HCT116 (cell line): ENCODE results near the gene SIK1. TPM values are rescaled to one million over a fixed set of nuclear protein-coding genes. Genes with fewer than 3 reads are reported as not detected.

Experiments
- ATAC-seq: fragments of 200-7000 bp; cut with Tn5 transposase; 2 replicates; pipeline ENCODE4 v1.9.1; 2020; ENCODE audit warnings: mild to moderate bottlenecking, moderate library complexity
- BruUV-seq: library from RNA; stranded (reverse); fragments of 400-500 nt; replicated peaks from 2 replicates; lab custom pipeline; 2021; lab: Mats Ljungman, UMichigan
- CTCF ChIA-PET: fragments of 300-600 bp; sonication (Branson Sonifier 250); formaldehyde crosslinking; loops from one replicate; lab custom pipeline; 2021; ENCODE audit warnings: antibody characterized with exemption; lab: Charles Lee
- POLR2A ChIA-PET: fragments of 300-600, 350-600 bp; sonication (Branson Sonifier 250); formaldehyde crosslinking; loops from one replicate; lab custom pipeline; 2021; ENCODE audit warnings: antibody characterized with exemption; lab: Charles Lee
- RAD21 ChIA-PET, 2 experiments: fragments of 300-600 bp; sonication (Branson Sonifier 250); formaldehyde crosslinking; loops; one replicate each; lab custom pipeline; 2023; ENCODE audit warnings: low total read pairs in 2 of 2; ENCODE audit not compliant: uncharacterized antibody in 2 of 2, unreplicated experiment in 2 of 2, low non-redundant PET in 1 of 2; lab: Charles Lee
- DNase-seq: peaks from one replicate; pipeline ENCODE4 v3.0.0-alpha.2; 2010; ENCODE audit warnings: low read depth, low spot score
- H2AFZ ChIP-seq: fragments of 200-600 bp; shearing (Covaris generic), sonication (generic); 2 replicates; pipeline ENCODE4 v1.6.1; 2017; ENCODE audit warnings: low read depth, mixed run types, mixed read lengths, antibody characterized with exemption, low read length; ENCODE audit not compliant: poor library complexity, severe bottlenecking
- H3K27ac ChIP-seq: 2 replicates; pipeline ENCODE4 v1.5.1; 2012; ENCODE audit warnings: low read depth, low read length
- H3K27me3 ChIP-seq: fragments of 200-600 bp; sonication (generic); 2 replicates; pipeline ENCODE4 v1.6.1; 2016; ENCODE audit warnings: mixed run types, low read length, mixed read lengths; ENCODE audit not compliant: insufficient read depth
- H3K36me3 ChIP-seq, 2 experiments: fragments of 200-500 bp in 1 of 2; fragments of 200-600 bp in 1 of 2; sonication (Bioruptor generic) in 1 of 2; sonication (generic) in 1 of 2; 2 replicates each; pipeline versions ENCODE4 v1.5.1 to v1.6.1; 2014 to 2016; ENCODE audit warnings: low read length in 2 of 2, inconsistent platforms in 1 of 2, mixed read lengths in 1 of 2, mixed run types in 1 of 2; ENCODE audit not compliant: insufficient read depth in 2 of 2, control insufficient read depth in 1 of 2
- H3K4me1 ChIP-seq, 2 experiments: fragments of 200-600 bp in 1 of 2; sonication (generic) in 1 of 2; 2 replicates each; pipeline versions ENCODE4 v1.5.1 to v1.6.1; 2012 to 2017; ENCODE audit warnings: low read length in 2 of 2, inconsistent platforms in 1 of 2, mild to moderate bottlenecking in 1 of 2, mixed read lengths in 1 of 2, mixed run types in 1 of 2, moderate library complexity in 1 of 2; ENCODE audit not compliant: insufficient read depth in 2 of 2, control insufficient read depth in 1 of 2
- H3K4me2 ChIP-seq: fragments of 200-600 bp; sonication (generic); 2 replicates; pipeline ENCODE4 v1.6.1; 2017; ENCODE audit warnings: mixed run types, low read length, mixed read lengths
- H3K4me3 ChIP-seq, 2 experiments: fragments of 200-600 bp in 1 of 2; sonication (generic) in 1 of 2; replicated peaks in 1 of 2; 2 replicates each; pipeline ENCODE4 v1.5.1; 2011 to 2016; ENCODE audit warnings: low read length in 2 of 2, control low read depth in 1 of 2, low read depth in 1 of 2, mild to moderate bottlenecking in 1 of 2, mixed read lengths in 1 of 2, mixed run types in 1 of 2
- H3K79me2 ChIP-seq: fragments of 200-600 bp; sonication (generic); 2 replicates; pipeline ENCODE4 v1.6.1; 2017; ENCODE audit warnings: mild to moderate bottlenecking, mixed run types, low read length, moderate library complexity, mixed read lengths; ENCODE audit not compliant: insufficient read depth
- H3K9ac ChIP-seq: fragments of 200-600 bp; sonication (generic); 2 replicates; pipeline ENCODE4 v1.6.1; 2016; ENCODE audit warnings: low read length, mixed read lengths
- H3K9me2 ChIP-seq: fragments of 200-600 bp; sonication (generic), shearing (Covaris generic); 2 replicates; pipeline ENCODE4 v1.6.1; 2017; ENCODE audit warnings: mixed run types, mild to moderate bottlenecking, moderate library complexity; ENCODE audit not compliant: insufficient read depth
- H3K9me3 ChIP-seq, 2 experiments: fragments of 200-500 bp in 1 of 2; fragments of 200-600 bp in 1 of 2; sonication (Bioruptor generic) in 1 of 2; sonication (generic) in 1 of 2; 2 replicates each; pipeline ENCODE4 v1.6.1; 2014 to 2017; ENCODE audit warnings: low read length in 2 of 2, mixed read lengths in 2 of 2, inconsistent platforms in 1 of 2, low read depth in 1 of 2, mild to moderate bottlenecking in 1 of 2, mixed run types in 1 of 2, moderate library complexity in 1 of 2; ENCODE audit not compliant: control insufficient read depth in 1 of 2, insufficient read depth in 1 of 2
- H4K20me1 ChIP-seq: fragments of 200-600 bp; sonication (generic), shearing (Covaris generic); 2 replicates; pipeline ENCODE4 v1.6.1; 2017; ENCODE audit warnings: mixed run types, mild to moderate bottlenecking, moderate library complexity; ENCODE audit not compliant: insufficient read depth
- ATF3 ChIP-seq: IDR thresholded peaks from 2 replicates; pipeline ENCODE4 v1.6.1; 2012
- CBX3 ChIP-seq: IDR thresholded peaks from 2 replicates; pipeline ENCODE4 v1.6.1; 2012; ENCODE audit warnings: low read depth
- CEBPB ChIP-seq: IDR thresholded peaks from 2 replicates; pipeline ENCODE4 v1.6.1; 2012; ENCODE audit warnings: low read depth
- CTCF ChIP-seq, 3 experiments: fragments of 200-600 bp in 1 of 3; sonication (generic) in 1 of 3; IDR thresholded peaks in 2 of 3; conservative IDR thresholded peaks in 1 of 3; 2 replicates each; pipeline ENCODE4 v1.5.1; 2012 to 2017; ENCODE audit warnings: low read depth in 2 of 3, low read length in 2 of 3, antibody characterized with exemption in 1 of 3, borderline replicate concordance in 1 of 3, control low read depth in 1 of 3, mild to moderate bottlenecking in 1 of 3, mixed read lengths in 1 of 3, mixed run types in 1 of 3, moderate library complexity in 1 of 3; ENCODE audit not compliant: insufficient read depth in 1 of 3
- EGR1 ChIP-seq: IDR thresholded peaks from 2 replicates; pipeline ENCODE4 v1.6.1; 2012; ENCODE audit warnings: low read depth
- ELF1 ChIP-seq: IDR thresholded peaks from 2 replicates; pipeline ENCODE4 v1.6.1; 2012; ENCODE audit warnings: low read depth, borderline replicate concordance
- EZH2 ChIP-seq: fragments of 200-600 bp; sonication (generic); IDR thresholded peaks from 2 replicates; pipeline ENCODE4 v1.6.1; 2017; ENCODE audit warnings: antibody characterized with exemption, mixed run types
- EZH2phosphoT487 ChIP-seq: fragments of 200-600 bp; IDR thresholded peaks from 2 replicates; pipeline ENCODE4 v1.6.1; 2018; ENCODE audit warnings: antibody characterized with exemption, borderline replicate concordance
- FOSL1 ChIP-seq: IDR thresholded peaks from 2 replicates; pipeline ENCODE4 v1.6.1; 2012; ENCODE audit warnings: low read depth
- JUND ChIP-seq: IDR thresholded peaks from 2 replicates; pipeline ENCODE4 v1.6.1; 2012
- MAX ChIP-seq: IDR thresholded peaks from 2 replicates; pipeline ENCODE4 v1.6.1; 2012
- POLR2A ChIP-seq: IDR thresholded peaks from 2 replicates; pipeline ENCODE4 v1.7.0; 2011; ENCODE audit warnings: borderline replicate concordance; ENCODE audit not compliant: insufficient read depth, insufficient read length; ENCODE audit errors: extremely low read depth
- POLR2AphosphoS5 ChIP-seq: IDR thresholded peaks from 2 replicates; pipeline ENCODE4 v1.6.1; 2011; ENCODE audit warnings: mild to moderate bottlenecking, low read depth, low read length, moderate library complexity
- SIN3A ChIP-seq: IDR thresholded peaks from 2 replicates; pipeline ENCODE4 v1.6.1; 2012; ENCODE audit warnings: low read depth
- SP1 ChIP-seq: IDR thresholded peaks from 2 replicates; pipeline ENCODE4 v1.6.1; 2012; ENCODE audit warnings: low read depth
- SRF ChIP-seq: IDR thresholded peaks from 2 replicates; pipeline ENCODE4 v1.6.1; 2012; ENCODE audit warnings: low read depth
- TCF7L2 ChIP-seq: IDR thresholded peaks from 2 replicates; pipeline ENCODE4 v1.7.0; 2011; ENCODE audit warnings: borderline replicate concordance, inconsistent platforms; ENCODE audit not compliant: insufficient read depth, insufficient read length; ENCODE audit errors: extremely low read depth
- YY1 ChIP-seq: IDR thresholded peaks from 2 replicates; pipeline ENCODE4 v1.6.1; 2011; ENCODE audit warnings: low read length, low read depth, moderate library complexity, mild to moderate bottlenecking; ENCODE audit not compliant: insufficient replicate concordance; ENCODE audit errors: extremely low read depth
- ZBTB33 ChIP-seq: IDR thresholded peaks from 2 replicates; pipeline ENCODE4 v1.6.1; 2011; ENCODE audit warnings: mild to moderate bottlenecking, low read length, moderate library complexity; ENCODE audit not compliant: insufficient replicate concordance; ENCODE audit errors: extremely low read depth
- ZFX ChIP-seq: fragments of 450-650 bp; IDR thresholded peaks from 2 replicates; pipeline ENCODE4 v1.6.1; 2017
- ZNF274 ChIP-seq: fragments of 200-500 bp; sonication (Bioruptor generic); IDR thresholded peaks from 2 replicates; pipeline ENCODE4 v1.6.1; 2014; ENCODE audit warnings: mild to moderate bottlenecking, low read depth, low read length, inconsistent platforms
- intact Hi-C: fragments of 100-400 bp; cut with micrococcal nuclease; formaldehyde crosslinking; loops from 2 replicates; pipeline ENCODE4 v1.10.0; 2022
- total RNA-seq: library from RNA; stranded (reverse); gene quantifications from one replicate; pipeline ENCODE4 v1.2.1, GENCODE V29; 2021; ENCODE audit not compliant: unreplicated experiment

SIK1 gene
- total RNA-seq, 1 experiment from 2014 or later = 14.7 TPM

- no peak for TF ChIP-seq ELF1
Measured at GRCh38 chr21:43373362-43374227, 53.3 kb downstream of the SIK1 start (continued).

- Histone ChIP-seq H4K20me1 (no peaks in the 10 kb centered on the region), H3K4me2 (no peak overlapping the region), H2AFZ (no peak overlapping the region), H3K9ac (no peak overlapping the region), H3K9me3 (no peaks in the 10 kb centered on the region), H3K27me3 (no peaks in the 10 kb centered on the region), H3K4me3 (no peak overlapping the region), H3K4me1 (no peaks in the 10 kb centered on the region), H3K9me2 (no peaks in the 10 kb centered on the region), H3K27ac (no peak overlapping the region), H3K36me3 (no peaks in the 10 kb centered on the region), H3K79me2 (no peaks in the 10 kb centered on the region)
- RAD21 ChIA-PET = no interaction called here
- no peak for DNase-seq
- no peak for ATAC-seq
- no peak for TF ChIP-seq SP1
- TF ChIP-seq POLR2AphosphoS5 = no peak
- TF ChIP-seq EZH2 = no peak
- no peak for TF ChIP-seq YY1
- TF ChIP-seq POLR2A = no peak
- TF ChIP-seq CTCF (IDR thresholded peaks at IDR 0.05 in 2 of 3, conservative IDR thresholded peaks at IDR 0.05 in 1 of 3; ENCODE audit: borderline replicate concordance in 1 of 3, insufficient read depth in 1 of 3, low read depth in 2 of 3, low read length in 2 of 3) = no peak
- no peak for TF ChIP-seq MAX
- no peak for TF ChIP-seq ZFX
- TF ChIP-seq ATF3 = no peak
- no peak for TF ChIP-seq EGR1
- TF ChIP-seq ZBTB33 = no peak
- no peak for TF ChIP-seq CBX3
- no peak for TF ChIP-seq TCF7L2
- no peak for TF ChIP-seq SIN3A
- TF ChIP-seq JUND = no peak
- no peak for TF ChIP-seq FOSL1
- no peak for TF ChIP-seq EZH2phosphoT487
- TF ChIP-seq SRF = no peak
- TF ChIP-seq ZNF274 = no peak
- no peak for TF ChIP-seq CEBPB
- no TSS peak for BruUV-seq
- POLR2A ChIA-PET = no interaction called here
- intact Hi-C loops = no loop called here
- CTCF ChIA-PET = no interaction called here
Measured at GRCh38 chr21:43372663-43373361, 54.1 kb downstream of the SIK1 start.
